C4-2B (cell line): ENCODE measurements around the gene LNX2.

ENCODE experiments used
- ZFX ChIP-seq: fragments of 450-650 bp; IDR thresholded peaks from 2 replicates; pipeline ENCODE4 v1.6.1; 2017
- TF ChIP-seq, protein P1 (sequence below): fragments of 450-650 bp; conservative IDR thresholded peaks from 2 replicates; pipeline ENCODE4 v1.5.1; 2017; ENCODE audit warnings: mild to moderate bottlenecking

- TF ChIP-seq, protein P1, sequence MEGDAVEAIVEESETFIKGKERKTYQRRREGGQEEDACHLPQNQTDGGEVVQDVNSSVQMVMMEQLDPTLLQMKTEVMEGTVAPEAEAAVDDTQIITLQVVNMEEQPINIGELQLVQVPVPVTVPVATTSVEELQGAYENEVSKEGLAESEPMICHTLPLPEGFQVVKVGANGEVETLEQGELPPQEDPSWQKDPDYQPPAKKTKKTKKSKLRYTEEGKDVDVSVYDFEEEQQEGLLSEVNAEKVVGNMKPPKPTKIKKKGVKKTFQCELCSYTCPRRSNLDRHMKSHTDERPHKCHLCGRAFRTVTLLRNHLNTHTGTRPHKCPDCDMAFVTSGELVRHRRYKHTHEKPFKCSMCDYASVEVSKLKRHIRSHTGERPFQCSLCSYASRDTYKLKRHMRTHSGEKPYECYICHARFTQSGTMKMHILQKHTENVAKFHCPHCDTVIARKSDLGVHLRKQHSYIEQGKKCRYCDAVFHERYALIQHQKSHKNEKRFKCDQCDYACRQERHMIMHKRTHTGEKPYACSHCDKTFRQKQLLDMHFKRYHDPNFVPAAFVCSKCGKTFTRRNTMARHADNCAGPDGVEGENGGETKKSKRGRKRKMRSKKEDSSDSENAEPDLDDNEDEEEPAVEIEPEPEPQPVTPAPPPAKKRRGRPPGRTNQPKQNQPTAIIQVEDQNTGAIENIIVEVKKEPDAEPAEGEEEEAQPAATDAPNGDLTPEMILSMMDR = no peak
- 0 out of 2 replicates have a peak, but pooled peaks have one; percentile 13 for TF ChIP-seq ZFX
Observed at GRCh38 chr13:27496536-27497273, 123.6 kb downstream of the LNX2 start.
